ENCODE results near the gene EYS. TPM values are rescaled to one million over a fixed set of nuclear protein-coding genes. Genes with fewer than 3 reads are reported as not detected.

Gene EYS
- total and polyA plus RNA-seq, 9 of the 15 experiments (the other 6 are each of a cell fraction or from before 2014, with no cell fraction given), result 0.03 to 0.36 (median 0.10) TPM; not detected in 2

GRCh38 chr6:64987066-64987465 is 720.0 kb downstream of the EYS start:
- H3K27me3 ChIP-seq (ENCODE audit: control insufficient read depth in 2 of 2, insufficient read depth in 2 of 2, low read length in 2 of 2), result no peaks in the 10 kb centered on the region
- H3K9ac ChIP-seq (ENCODE audit: insufficient read depth in 1 of 2, low read depth in 2 of 2, low read length in 2 of 2), result no peak overlapping the region
- no peaks in the 10 kb centered on the region for H3K36me3 ChIP-seq (ENCODE audit: control insufficient read depth, insufficient read depth, low read length)
- CTCF ChIA-PET (ENCODE audit: low intra/inter-chr PET ratio), result no interaction called here
- ATAC-seq, result no peak
- in situ Hi-C loops (cut with MboI) (no loop called here), intact Hi-C loops (cut with micrococcal nuclease) (no loop called here)
- no peak overlapping the region for H3K27ac ChIP-seq (ENCODE audit: extremely low read depth, low read depth, low read length)
- FAIRE-seq, result no peak
- H4K20me1 ChIP-seq (replicated peaks; ENCODE audit: control insufficient read depth, insufficient read depth, low read length), result no peaks in the 10 kb centered on the region
- no peak overlapping the region for H3K4me2 ChIP-seq (ENCODE audit: insufficient read depth, low read length)
- H3K4me1 ChIP-seq (replicated peaks in 1 of 2; ENCODE audit: control insufficient read depth in 2 of 2, insufficient read depth in 2 of 2, low read length in 2 of 2), result no peaks in the 10 kb centered on the region
- no peak overlapping the region for H3K4me3 ChIP-seq
- no peaks in the 10 kb centered on the region for H3K79me2 ChIP-seq (ENCODE audit: control insufficient read depth, insufficient read depth, low read length)
- no TSS peak for BruUV-seq (replicated peaks)
- H3K9me1 ChIP-seq (ENCODE audit: control insufficient read depth, insufficient read depth, low read length), result no peaks in the 10 kb centered on the region
- no peak for TF ChIP-seq IRF9 (tag; IDR thresholded peaks at IDR 0.05)
- no peak for TF ChIP-seq BRCA1 (IDR thresholded peaks at IDR 0.05)
- no peak for TF ChIP-seq BRCA1 (CRISPR knock-in tag; IDR thresholded peaks at IDR 0.05)
- TF ChIP-seq CGGBP1 (CRISPR knock-in tag; IDR thresholded peaks at IDR 0.05), result no peak
- TF ChIP-seq SPI1 (IDR thresholded peaks at IDR 0.05; ENCODE audit: borderline replicate concordance, low read depth, low read length), result no peak
- no peak for TF ChIP-seq THAP12 (CRISPR knock-in tag; IDR thresholded peaks at IDR 0.05)
- no peak for TF ChIP-seq CBX1 (IDR thresholded peaks at IDR 0.05; ENCODE audit: low read depth)
- TF ChIP-seq PHB2 (IDR thresholded peaks at IDR 0.05; ENCODE audit: low read depth), result no peak
- no peak for TF ChIP-seq ATF7 (IDR thresholded peaks at IDR 0.05)
- TF ChIP-seq MLX (CRISPR knock-in tag; conservative IDR thresholded peaks at IDR 0.05), result no peak
- no peak for TF ChIP-seq ZNF586 (CRISPR knock-in tag; conservative IDR thresholded peaks at IDR 0.05)
- no peak for TF ChIP-seq AFF4 (CRISPR knock-in tag; IDR thresholded peaks at IDR 0.05)
- no peak for TF ChIP-seq ERF (CRISPR knock-in tag; IDR thresholded peaks at IDR 0.05)
- no peak for TF ChIP-seq POU5F1 (IDR thresholded peaks at IDR 0.05; ENCODE audit: borderline replicate concordance, low read depth, low read length, partially characterized antibody)
- TF ChIP-seq SIN3B (IDR thresholded peaks at IDR 0.05; ENCODE audit: low read depth), result no peak
- no peak for TF ChIP-seq TCF3 (CRISPR knock-in tag; IDR thresholded peaks at IDR 0.05)
- no peak for TF ChIP-seq SETDB1 (IDR thresholded peaks at IDR 0.05; ENCODE audit: low read length)
- H3K9me3 ChIP-seq (replicated peaks; ENCODE audit: control insufficient read depth, insufficient read depth, low read depth, low read length), result no peaks in the 10 kb centered on the region
- POLR2A ChIA-PET, result no interaction called here
- WGBS (ENCODE audit: insufficient coverage, low coverage, missing lambda C conversion rate), result 0% methylated on average over 4 of the region's 4 CpGs
- DNase-seq (ENCODE audit: extremely low read depth in 1 of 4, low spot score in 3 of 4), result no peak
- H2AFZ ChIP-seq (ENCODE audit: low read depth, low read length), result no peak overlapping the region
